ENCODE measurements around the gene MAN1C1.
A peak's percentile ranks its signal among the peaks of the same experiment; 100 is the strongest.
"Not testable (repeated sequence)": the region's sequence is repeated elsewhere in the genome, so short reads cannot be mapped to it uniquely, and the experiment has no call there.

MAN1C1 gene

DNA sequence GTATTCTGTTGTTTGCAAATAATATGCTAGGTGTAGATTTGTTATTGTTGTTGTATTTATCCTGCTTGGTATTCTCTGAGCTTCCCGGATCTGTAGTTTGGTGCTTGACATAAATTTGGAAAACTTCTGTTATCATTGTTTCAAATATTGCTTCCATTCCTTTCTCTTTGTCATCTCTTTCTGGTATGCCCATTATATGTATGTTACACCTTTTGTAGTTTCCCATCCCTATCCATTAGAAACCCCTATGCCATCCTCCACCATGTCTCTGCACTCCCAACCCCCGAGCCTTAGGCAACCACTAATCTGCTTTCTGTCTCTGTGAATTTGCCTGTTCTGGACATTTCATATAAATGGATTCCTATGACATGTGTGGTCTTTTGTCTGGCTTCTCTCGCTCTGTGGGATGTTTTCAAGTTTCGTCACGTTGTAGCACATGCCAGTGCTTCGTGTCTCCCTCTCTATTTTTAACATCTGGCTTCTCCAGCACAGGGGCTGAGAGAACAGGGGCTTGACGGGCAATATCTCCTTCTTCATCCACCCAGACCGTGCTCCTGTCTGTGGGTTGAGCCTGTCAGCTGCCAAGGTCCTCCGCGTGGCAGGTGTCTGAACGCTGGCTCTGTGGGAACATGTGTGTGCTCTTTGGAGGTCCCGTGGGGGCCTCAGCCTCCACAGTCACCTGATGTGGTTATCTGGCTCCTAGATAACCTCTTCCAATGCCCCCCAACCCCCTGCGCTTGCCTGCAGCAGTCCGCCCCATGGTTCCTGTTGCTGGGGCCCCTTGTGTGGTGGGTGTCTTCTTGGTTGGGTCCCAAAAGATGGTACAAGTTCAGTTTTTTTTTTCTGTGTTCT lies 32.8 kb upstream of the MAN1C1 start:
- DNase-seq = no peak

DNA sequence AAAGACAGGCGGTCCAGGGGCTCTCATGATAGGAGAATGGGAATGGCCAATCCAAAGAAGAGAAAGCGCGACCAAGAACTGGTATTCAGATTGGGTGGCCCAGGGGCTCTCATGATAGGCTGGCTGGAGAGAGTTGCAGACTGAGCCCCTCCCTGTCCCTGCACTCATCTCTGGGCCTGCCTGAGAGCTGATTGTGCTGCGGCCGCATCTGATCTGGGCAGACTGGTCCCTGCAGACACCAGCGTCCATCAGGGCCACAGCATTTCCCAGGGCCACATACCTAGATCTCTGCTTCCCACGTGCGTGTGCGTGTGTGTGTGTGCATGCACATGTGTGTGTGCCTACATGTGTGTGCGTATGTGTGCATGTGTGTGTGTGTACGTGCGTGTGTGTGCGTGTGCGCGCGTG lies 30.4 kb upstream of the MAN1C1 start:
- DNase-seq = no peak

DNA sequence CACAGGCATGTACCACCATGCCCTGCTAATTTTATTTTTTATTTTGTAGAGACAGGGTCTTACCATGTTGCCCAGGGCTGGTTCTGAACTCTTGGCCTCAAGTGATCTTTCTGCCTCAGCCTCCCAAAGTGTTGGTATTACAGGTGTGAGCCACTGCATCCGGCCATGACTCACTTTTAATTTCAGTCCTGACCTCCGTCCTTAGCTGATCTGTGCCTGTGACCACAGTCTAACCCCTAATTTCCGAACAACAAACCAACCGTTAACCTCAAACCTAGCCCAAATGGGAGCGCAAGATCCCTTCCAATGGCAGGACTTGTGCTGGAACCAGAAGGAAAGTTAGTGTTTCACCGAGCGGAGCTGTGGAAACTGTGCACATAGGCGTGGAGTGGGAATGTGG lies 29.3 kb upstream of the MAN1C1 start:
- no peak for DNase-seq

DNA sequence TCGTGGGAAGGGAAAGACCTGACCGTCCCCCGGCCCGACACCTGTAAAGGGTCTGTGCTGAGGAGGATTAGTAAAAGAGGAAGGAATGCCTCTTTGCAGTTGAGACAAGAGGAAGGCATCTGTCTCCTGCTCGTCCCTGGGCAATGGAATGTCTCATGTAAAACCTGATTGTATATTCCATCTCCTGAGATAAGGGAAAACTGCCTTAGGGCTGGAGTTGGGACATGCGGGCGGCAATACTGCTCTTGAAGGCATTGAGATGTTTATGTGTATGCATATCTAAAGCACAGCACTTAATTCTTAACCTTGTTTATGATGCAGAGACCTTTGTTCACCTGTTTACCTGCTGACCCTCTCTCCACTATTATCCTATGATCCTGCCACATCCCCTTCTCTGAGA lies 28.4 kb upstream of the MAN1C1 start:
- not testable (repeated sequence) for DNase-seq

DNA sequence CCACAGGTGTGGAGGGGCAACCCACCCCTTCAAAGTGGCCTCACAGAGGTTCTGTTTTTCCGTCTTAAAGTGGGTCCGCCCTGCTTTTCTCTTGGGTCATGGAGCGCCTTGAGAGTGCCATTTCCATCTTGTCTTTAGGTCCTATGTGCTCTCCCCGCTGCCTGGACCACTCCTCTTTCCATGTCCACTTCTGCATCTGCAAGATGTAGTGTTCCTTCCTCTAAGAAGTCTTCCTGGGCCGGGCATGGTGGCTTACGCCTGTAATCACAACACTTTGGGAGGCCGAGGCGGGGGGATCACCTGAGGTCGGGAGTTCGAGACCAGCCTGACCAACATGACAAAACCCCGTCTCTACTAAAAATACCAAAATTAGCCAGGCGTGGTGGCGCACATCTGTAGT lies 27.8 kb upstream of the MAN1C1 start:
- not testable (repeated sequence) for DNase-seq

DNA sequence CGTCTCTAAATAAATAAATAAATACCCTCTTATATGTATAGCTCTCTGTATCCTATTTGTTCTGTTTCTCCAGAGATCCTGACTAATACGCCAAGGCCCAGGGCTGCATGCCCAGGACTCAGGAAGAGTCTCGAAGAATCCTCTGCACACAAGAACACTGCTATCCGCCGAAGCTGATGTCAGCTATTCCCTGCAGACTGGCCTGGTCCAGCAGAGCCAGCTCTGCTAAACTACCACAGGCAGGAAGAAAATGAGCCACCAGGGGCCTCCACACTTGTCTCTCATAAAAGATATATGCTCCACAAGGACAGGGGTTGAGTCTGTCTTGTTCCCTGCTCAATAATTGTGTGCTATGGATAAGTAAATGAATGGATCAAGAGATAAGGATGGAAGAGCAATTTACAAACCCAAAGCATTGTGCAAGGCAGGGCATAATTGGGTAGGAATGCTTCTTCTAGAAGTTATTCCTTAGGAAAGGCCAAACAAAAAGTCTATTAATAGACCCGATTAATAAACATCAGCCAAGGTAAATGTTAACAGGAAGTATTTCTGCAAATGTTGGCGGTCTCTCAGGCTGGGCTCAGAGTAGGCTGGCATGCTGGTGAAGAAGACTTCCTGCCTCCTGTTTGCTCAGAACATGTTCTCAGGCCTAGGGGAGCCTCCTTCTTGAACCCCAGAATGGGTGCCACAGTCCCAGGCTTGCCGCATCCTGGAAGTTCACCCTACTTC lies 26.3 kb upstream of the MAN1C1 start:
- no peak for DNase-seq

DNA sequence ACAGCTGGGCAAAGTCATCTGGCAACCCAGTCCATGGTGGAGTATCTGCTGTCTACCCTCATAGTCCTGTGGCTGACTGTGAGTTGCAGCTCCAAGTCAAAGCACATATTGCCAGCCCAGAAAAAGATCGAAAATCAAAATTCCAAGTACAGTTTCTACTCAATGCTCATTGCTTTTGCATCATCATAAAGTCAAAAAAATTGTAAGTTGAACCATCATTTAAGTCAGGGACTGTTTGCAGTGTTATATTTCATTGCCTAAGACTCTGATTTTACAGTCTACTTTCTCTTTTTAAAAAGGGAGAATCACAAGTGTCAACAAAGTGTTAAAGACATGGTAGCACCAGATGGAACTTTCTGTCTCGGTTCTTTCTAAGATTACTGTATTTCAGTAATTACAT lies 22.7 kb upstream of the MAN1C1 start:
- no peak for DNase-seq

DNA sequence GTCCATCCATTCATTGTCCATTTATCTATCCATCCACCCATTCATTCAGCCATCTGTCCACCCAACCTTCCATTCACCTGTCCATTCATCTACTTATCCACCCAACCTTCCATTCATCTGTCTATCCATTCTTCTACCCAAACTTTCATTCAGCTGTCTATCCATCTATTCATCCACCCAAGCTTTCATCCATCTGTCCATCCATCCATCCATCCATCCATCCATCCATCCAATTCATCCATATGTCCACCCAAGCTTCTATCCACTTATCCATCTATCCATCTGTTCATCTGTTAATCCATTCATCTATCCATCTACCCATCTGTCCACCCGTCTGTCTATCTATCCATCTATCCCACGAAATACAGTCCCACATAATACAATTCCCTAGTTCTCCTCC lies 21.6 kb upstream of the MAN1C1 start:
- no peak for DNase-seq

DNA sequence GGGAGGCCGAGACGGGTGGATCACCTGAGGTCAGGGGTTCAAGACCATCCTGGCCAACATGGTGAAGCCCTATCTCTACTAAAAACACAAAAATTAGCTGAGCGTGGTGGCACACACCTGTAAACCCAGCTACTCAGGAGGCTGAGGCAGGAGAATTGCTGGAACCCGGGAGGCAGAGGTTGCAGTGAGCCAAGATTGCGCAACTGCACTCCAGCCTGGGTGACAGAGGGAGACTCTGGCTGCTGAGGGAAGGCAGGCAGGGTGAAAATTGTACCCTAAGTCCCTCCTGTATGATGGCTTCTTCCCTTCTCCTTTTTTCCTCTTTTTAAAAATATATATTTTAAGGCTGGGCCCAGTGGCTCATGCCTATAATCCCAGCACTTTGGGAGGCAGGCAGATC lies 19.9 kb upstream of the MAN1C1 start:
- not testable (repeated sequence) for DNase-seq

DNA sequence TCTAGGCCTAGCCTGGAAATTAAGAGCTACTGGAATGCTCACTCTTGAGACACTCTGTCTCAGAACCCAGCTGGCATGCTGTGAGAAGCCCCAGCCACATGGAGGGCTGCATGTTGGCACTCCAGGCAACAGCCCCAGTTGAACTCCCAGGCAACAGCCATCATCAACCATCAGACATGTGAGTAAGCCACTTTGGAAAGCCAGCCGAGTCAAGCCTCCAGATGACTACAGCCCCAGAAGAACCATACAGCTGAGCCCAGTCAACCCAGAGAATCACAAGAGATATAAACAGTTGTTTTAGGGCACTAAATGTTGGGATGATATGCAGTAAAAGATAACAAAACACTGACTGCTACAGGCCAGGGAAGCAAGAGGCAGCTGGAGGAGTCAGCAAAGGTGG lies 17.7 kb upstream of the MAN1C1 start:
- no peak for DNase-seq

DNA sequence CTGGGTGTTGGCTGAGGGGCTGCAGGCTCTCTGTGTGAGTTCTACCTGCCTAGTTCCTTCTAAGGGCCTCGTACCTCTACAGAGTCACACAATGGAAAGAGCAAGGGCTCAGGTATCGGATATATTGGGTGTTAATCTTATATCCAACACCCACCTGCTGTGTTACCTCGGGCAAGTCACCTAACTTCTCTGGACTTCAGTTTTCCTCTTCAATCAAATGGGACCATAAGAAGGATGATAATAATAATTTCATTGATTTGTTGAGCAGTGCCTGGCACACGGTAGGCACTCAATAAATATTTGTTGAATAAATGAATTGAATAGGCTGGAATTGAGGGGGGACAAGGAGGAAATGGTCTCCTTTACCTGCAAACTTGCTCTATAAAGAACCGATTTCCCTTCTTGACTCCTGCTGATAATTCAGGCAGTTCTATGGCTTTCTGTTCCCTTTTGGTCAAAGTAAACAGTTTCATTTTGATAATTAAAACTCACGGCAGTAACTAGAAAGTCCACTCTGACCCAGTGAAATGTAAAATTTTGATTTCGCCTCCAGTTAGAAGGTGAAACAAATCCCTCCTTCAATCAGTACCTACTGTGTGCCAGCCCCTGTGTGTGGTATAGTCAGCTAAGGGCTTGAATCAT lies 16.5 kb upstream of the MAN1C1 start:
- no peak for DNase-seq

DNA sequence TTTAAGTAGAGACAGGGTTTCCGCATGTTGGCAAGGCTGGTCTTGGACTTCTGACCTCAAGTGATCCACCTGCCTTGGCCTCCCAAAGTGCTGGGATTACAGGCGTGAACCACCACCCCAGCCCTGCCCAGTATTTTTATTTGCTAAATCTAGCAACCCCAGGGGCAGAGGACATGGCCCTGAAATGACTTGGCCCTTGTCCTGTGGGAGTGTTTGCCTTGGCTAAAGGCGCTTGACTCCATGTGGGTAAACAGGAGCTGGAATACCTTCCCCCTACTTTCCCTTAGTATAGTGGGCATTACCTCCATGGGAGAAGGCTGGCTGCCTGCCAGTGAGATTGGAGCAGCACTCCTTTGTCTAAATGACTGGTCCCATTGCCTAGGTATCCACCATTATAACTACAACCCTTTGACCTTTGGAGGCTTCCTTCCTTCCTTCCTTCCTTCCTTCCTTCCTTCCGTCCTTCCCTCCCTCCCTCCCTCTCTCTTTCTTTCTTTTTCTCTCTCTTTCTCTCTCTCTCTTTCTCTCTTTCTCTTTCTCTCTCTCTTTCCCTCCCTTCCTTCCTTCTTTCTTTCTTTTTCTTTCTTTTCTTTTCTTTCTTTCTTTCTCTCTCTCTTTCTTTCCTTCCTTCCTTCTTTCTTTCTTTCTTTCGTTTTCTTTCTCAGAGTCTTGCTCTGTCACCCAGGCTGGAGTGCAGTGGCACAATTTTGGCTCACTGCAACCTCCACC lies 15.5 kb upstream of the MAN1C1 start:
- DNase-seq = not testable (repeated sequence)

DNA sequence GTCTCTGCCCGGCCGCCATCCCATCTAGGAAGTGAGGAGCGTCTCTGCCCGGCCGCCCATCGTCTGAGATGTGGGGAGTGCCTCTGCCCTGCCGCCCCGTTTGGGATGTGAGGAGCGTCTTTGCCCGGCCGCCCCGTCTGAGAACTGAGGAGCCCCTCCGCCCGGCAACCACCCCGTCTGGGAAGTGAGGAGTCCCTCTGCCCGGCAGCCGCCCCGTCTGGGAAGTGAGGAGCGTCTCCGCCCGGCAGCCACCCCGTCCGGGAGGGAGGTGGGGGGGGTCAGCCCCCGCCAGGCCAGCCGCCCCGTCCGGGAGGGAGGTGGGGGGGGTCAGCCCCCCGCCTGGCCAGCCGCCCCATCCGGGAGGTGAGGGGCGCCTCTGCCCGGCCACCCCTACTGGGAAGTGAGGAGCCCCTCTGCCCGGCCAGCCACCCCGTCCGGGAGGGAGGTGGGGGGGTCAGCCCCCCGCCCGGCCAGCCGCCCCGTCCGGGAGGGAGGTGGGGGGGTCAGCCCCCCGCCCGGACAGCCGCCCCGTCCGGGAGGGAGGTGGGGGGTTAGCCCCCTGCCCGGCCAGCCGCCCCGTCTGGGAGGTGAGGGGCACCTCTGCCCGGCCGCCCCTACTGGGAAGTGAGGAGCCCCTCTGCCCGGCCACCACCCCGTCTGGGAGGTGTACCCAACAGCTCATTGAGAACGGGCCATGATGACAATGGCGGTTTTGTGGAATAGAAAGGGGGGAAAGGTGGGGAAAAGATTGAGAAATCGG lies 12.6 kb upstream of the MAN1C1 start:
- DNase-seq = not testable (repeated sequence)

DNA sequence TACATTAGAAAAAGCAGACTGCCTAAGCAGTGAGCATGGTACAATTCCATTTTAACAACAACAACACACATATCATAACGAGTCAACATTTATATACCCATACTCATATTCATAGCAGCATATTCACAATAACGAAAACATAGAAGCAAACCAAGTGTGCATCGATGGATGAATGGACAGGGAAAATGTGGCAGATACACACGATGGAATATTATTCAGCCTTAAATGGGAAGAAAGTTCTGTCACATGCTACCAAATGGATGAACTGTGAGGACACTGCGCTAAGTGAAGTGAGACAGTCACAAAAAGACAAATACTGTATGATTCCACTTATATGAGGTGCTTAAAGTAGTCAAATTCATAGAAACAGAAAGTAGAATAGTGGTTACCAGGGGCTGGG lies 9.5 kb upstream of the MAN1C1 start:
- no peak for DNase-seq

DNA sequence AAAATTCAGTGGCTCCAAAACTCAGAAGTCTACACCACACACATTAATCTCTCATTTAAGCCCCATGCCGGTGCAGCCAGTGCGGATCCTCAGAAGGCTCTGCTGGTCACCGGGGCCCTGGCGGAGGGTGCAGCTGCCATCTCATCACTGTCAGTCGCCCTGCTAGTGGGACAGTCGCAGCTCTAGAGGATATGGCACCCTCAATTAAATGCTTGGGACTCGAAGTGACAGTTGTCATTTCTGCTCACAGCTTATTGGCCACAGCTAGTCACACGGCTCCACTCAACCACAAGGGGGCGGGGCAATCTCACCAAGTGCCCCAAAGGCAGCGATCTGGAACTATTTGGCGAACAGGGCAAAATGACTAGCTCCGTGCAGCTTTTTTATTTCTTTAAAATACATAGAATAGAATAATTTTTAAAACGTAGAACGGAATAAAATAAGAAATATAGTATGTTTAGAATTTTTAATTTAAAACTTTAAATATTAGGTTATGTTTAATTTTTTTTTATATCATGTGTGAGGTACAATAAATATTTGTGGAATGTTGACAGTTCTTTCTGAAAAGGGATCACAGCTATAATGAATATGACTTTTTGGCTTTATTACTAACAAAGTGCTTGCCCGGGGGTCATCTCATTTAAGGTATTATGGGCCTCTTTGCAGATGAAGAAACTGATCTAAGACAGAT lies 8.0 kb upstream of the MAN1C1 start:
- peak; percentile 60 for DNase-seq

DNA sequence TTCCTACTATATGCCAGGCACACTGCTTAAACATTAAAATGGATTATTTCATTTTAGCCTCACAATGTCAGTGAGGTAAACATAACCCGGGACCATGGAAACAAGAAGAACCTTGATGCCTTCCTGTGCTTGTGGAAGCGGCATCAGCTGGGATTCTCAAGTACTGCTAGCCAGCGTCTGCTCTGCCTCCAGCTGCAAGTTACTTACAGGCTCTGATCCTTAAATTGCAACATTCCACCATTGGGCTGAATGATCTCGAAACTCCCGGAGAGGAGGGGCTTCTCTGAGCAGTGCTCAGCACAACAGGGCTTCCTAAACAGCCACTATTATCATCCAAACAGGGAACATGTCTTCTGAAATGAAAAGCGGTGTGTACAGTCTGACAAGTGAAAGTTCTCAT lies 6.7 kb upstream of the MAN1C1 start:
- no peak for DNase-seq

DNA sequence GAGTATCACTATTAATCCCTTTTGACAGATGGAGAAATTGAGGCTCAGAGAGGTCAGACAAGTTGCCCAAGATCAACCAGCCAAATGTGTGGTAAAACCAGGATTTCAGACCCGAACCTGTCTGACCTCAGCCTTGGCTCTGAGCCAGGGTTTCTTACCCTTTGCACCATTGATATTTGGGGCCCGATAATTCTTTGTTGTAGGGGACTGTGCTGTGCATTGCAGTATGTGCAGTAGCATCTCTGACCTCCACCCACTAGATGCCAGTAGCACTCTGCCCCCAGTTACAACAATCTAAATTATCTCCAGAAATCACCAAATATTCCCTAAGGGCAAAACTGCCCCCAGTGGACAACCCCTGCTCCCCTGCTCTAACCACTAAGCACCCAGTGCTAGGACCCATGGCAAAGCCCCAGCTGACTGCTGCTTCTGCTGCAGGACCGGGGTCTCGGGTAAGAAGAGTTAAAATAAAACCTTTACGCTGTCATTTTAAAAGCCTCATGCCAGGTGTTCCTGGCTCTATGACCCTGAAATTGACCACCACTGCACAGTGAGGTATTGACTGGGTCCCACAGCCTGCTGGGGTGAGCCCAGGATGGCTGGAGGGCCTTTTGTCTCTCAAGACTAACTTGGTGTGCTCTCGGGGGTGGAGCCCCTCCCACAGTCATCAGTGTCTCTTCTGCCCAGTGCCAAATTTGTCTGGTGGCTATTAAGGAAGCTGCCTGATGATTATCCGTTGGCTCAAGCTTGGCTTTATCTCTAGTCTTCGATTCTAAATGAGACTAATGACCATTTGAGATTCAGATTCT lies 5.6 kb upstream of the MAN1C1 start:
- no peak for DNase-seq

DNA sequence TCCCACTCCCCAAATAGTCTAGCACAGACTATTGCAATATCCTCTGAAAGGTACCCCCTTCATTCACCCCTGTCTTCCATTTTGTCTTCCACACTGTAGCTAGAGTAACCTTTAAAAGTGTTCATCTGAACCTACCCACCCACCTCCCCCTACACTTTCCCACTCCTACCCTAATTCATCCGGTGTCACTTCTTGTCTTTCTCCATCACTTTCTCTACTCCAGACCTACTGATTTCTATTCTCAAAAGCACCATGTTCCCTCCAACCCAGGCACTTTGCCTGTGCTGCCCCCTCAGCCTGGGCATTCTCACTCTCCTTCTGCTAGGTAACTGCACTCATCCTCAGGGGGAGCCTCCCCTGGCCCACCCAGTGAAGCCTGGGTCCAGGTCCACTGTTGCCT lies 4.7 kb upstream of the MAN1C1 start:
- no peak for DNase-seq

DNA sequence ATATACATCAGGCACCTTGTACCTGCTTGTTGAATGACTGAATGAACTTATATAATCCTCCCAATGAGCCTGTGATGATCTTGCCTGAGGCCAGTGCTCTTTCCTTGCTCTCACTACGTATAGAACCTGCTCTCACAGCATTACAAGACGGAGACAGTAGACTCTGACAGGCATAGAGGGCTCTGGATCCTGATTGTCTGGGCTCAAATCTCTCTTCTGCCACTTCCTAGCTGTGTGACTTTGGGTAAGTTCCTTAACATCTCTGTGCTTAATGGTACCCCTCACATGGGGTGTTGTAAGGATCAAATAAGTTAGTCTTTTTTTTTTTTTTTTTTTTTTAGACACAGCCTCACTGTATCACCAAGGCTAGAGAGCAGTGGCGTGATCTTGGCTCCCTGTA lies 4.2 kb upstream of the MAN1C1 start:
- DNase-seq = no peak

DNA sequence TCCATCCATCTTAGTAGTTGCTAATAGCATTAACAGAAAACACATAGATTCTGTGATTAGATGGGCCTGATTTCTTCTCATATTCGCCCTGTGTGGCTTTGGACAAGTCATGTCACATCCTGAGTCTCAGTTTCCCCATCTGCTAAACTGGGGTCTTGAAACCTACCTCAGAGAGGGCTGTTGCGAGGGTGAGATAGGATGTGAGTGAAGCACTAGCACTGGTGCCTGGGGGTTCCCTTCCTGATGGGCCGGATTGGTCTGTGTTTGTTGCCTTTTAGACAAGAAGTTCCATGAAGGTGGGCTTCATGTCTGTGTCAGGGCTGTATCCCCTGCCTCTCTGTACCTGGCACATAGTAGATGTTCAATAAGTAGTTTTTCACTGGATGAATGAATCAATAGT lies 3.5 kb upstream of the MAN1C1 start:
- DNase-seq = no peak

All from NCI-H1436 (cell line).